Retinal pigment epithelial cell (primary cell): ENCODE data around the gene QSOX1.
"Not testable (repeated sequence)": the region's sequence is repeated elsewhere in the genome, so short reads cannot be mapped to it uniquely, and the experiment has no call there.

Experiments used
- DNase-seq: peaks from one replicate; pipeline ENCODE4 v3.0.0-alpha.2; 2010; ENCODE audit warnings: low read depth
- H3K4me3 ChIP-seq: 2 replicates; pipeline ENCODE4 v1.5.1; 2011; ENCODE audit warnings: mild to moderate bottlenecking, low read length, control low read depth, moderate library complexity
- CTCF ChIP-seq: conservative IDR thresholded peaks from 2 replicates; pipeline ENCODE4 v1.5.1; 2011; ENCODE audit warnings: low read depth, low read length, control low read depth, inconsistent platforms

Gene QSOX1

GRCh38 chr1:180201451-180202200, 47.0 kb downstream of the QSOX1 start:
- no peak for TF ChIP-seq CTCF
- H3K4me3 ChIP-seq: no peak overlapping the region
- no peak for DNase-seq

GRCh38 chr1:180202588-180202987, 47.9 kb downstream of the QSOX1 start:
- DNase-seq, H3K4me3 ChIP-seq: not testable (repeated sequence)

GRCh38 chr1:180204231-180204630, 49.6 kb downstream of the QSOX1 start:
- no peak for DNase-seq
- TF ChIP-seq CTCF: no peak
- no peak overlapping the region for H3K4me3 ChIP-seq

- no peak overlapping the region for H3K4me3 ChIP-seq
- TF ChIP-seq CTCF: no peak
- no peak for DNase-seq
Measured at GRCh38 chr1:180206581-180206980, 51.9 kb downstream of the QSOX1 start.

- no peak overlapping the region for H3K4me3 ChIP-seq
- TF ChIP-seq CTCF: no peak
- DNase-seq: no peak
Measured at GRCh38 chr1:180208264-180208663, 53.6 kb downstream of the QSOX1 start.

- no peak for DNase-seq
- H3K4me3 ChIP-seq: no peak overlapping the region
- TF ChIP-seq CTCF: no peak
Measured at GRCh38 chr1:180210008-180210620, 55.4 kb downstream of the QSOX1 start.

GRCh38 chr1:180211156-180211859, 56.6 kb downstream of the QSOX1 start:
- TF ChIP-seq CTCF: no peak
- no peak overlapping the region for H3K4me3 ChIP-seq
- no peak for DNase-seq
